HepG2 (cell line): ENCODE results near the gene CBLC. TPM values are rescaled to one million over a fixed set of nuclear protein-coding genes. Genes with fewer than 3 reads are reported as not detected.
A peak's percentile ranks its signal among the peaks of the same experiment; 100 is the strongest.

Experiments used
- ARHGAP35 ChIP-seq: sonication (generic); formaldehyde crosslinking; IDR thresholded peaks from 2 replicates; pipeline ENCODE4 v1.9.0; 2022; ENCODE audit warnings: mild to moderate bottlenecking, inconsistent platforms, moderate library complexity, missing genetic modification reagents, borderline replicate concordance
- ATM ChIP-seq: fragments of 450-650 bp; IDR thresholded peaks from 2 replicates; pipeline ENCODE4 v1.7.1; 2017; ENCODE audit warnings: mild to moderate bottlenecking, borderline replicate concordance
- EP300 ChIP-seq, 3 experiments: sonication (generic) in 1 of 3; formaldehyde crosslinking in 1 of 3; IDR thresholded peaks; 2 replicates each; pipeline versions ENCODE4 v1.5.1 to v1.6.1; 2011 to 2020; ENCODE audit warnings: low read depth in 2 of 3, low read length in 2 of 3, borderline replicate concordance in 1 of 3, improper control_type of control experiment in 1 of 3, mild to moderate bottlenecking in 1 of 3, missing genetic modification reagents in 1 of 3, moderate library complexity in 1 of 3
- HIC2 ChIP-seq: sonication (generic); formaldehyde crosslinking; IDR thresholded peaks from 2 replicates; pipeline ENCODE4 v1.9.0; 2022; ENCODE audit warnings: low read depth, missing genetic modification reagents
- KDM2A ChIP-seq: sonication (generic); formaldehyde crosslinking; IDR thresholded peaks from 2 replicates; pipeline ENCODE4 v1.4.0; 2020; ENCODE audit warnings: low read depth, missing genetic modification reagents, borderline replicate concordance
- KLF12 ChIP-seq: sonication (generic); formaldehyde crosslinking; IDR thresholded peaks from 2 replicates; pipeline ENCODE4 v1.4.0; 2020; ENCODE audit warnings: missing genetic modification reagents, borderline replicate concordance
- LCORL ChIP-seq, 2 experiments: fragments of 450-650 bp in 1 of 2; sonication (generic) in 1 of 2; formaldehyde crosslinking in 1 of 2; IDR thresholded peaks; 2 replicates each; pipeline versions ENCODE4 v1.5.0 to v1.6.1; 2017 to 2020; ENCODE audit warnings: antibody characterized with exemption in 1 of 2, missing genetic modification reagents in 1 of 2
- NFE2L2 ChIP-seq: fragments of 150-350 bp; IDR thresholded peaks from 2 replicates; pipeline ENCODE4 v1.6.1; 2014; ENCODE audit warnings: low read length
- NRL ChIP-seq: sonication (generic); formaldehyde crosslinking; IDR thresholded peaks from 2 replicates; pipeline ENCODE4 v1.5.0; 2020; ENCODE audit warnings: missing genetic modification reagents, mild to moderate bottlenecking, moderate library complexity, borderline replicate concordance
- PCBP2 ChIP-seq: fragments of 200-400 bp; formaldehyde crosslinking; optimal IDR thresholded peaks from 2 replicates; pipeline ENCODE3; 2018; ENCODE audit warnings: low read length, low read depth; ENCODE audit not compliant: poor library complexity, severe bottlenecking
- RORA ChIP-seq: sonication (generic); formaldehyde crosslinking; IDR thresholded peaks from 2 replicates; pipeline ENCODE4 v1.5.0; 2020; ENCODE audit warnings: mild to moderate bottlenecking, missing genetic modification reagents, moderate library complexity
- SRSF1 ChIP-seq: fragments of 200-400 bp; formaldehyde crosslinking; optimal IDR thresholded peaks from 2 replicates; pipeline ENCODE3; 2017; ENCODE audit warnings: mild to moderate bottlenecking, low read depth, low read length, moderate library complexity
- ZBTB7A ChIP-seq: sonication (generic); formaldehyde crosslinking; IDR thresholded peaks from 2 replicates; pipeline ENCODE4 v1.8.0; 2022; ENCODE audit warnings: mild to moderate bottlenecking, missing genetic modification reagents
- ZNF235 ChIP-seq: sonication (generic); formaldehyde crosslinking; IDR thresholded peaks from 2 replicates; pipeline ENCODE4 v1.8.1; 2023; ENCODE audit warnings: mild to moderate bottlenecking, missing genetic modification reagents, borderline replicate concordance
- ZNF550 ChIP-seq: sonication (generic); formaldehyde crosslinking; IDR thresholded peaks from 2 replicates; pipeline ENCODE4 v1.4.0; 2020; ENCODE audit warnings: mild to moderate bottlenecking, missing genetic modification reagents, borderline replicate concordance
- ZNF749 ChIP-seq: sonication (generic); formaldehyde crosslinking; IDR thresholded peaks from 2 replicates; pipeline ENCODE4 v1.8.0; 2022; ENCODE audit warnings: mild to moderate bottlenecking, missing genetic modification reagents, moderate library complexity, borderline replicate concordance
- ZNF777 ChIP-seq: sonication (generic); formaldehyde crosslinking; IDR thresholded peaks from 2 replicates; pipeline ENCODE4 v1.4.0; 2020; ENCODE audit warnings: missing genetic modification reagents
- ZNF83 ChIP-seq: sonication (generic); formaldehyde crosslinking; IDR thresholded peaks from 2 replicates; pipeline ENCODE4 v1.4.0; 2020; ENCODE audit warnings: missing genetic modification reagents, mild to moderate bottlenecking, borderline replicate concordance
- ZNF891 ChIP-seq: sonication (generic); formaldehyde crosslinking; IDR thresholded peaks from 2 replicates; pipeline ENCODE4 v1.5.0; 2020; ENCODE audit warnings: mild to moderate bottlenecking, missing genetic modification reagents
- polyA plus RNA-seq, 8 experiments: library from polyadenylated mRNA; depleted of rRNA in 3 of 8; stranded (reverse) in 7 of 8; unstranded in 1 of 8; fragments of >200 nt; fragmentation: Illumina TruSeq in 4 of 8; extraction: Trizol in 4 of 8; gene quantifications; 2 replicates each; pipeline versions ENCODE4 v1.2.1 to v1.2.3, GENCODE V29; 2011 to 2016; ENCODE audit warnings: low read depth in 4 of 8, missing spikeins in 1 of 8, mixed read lengths in 1 of 8; ENCODE audit not compliant: insufficient read depth in 1 of 8
- total RNA-seq, 5 experiments: library from RNA; depleted of rRNA; stranded (reverse); fragments of >200 nt; fragmentation: Illumina TruSeq; extraction: Trizol; gene quantifications; 2 replicates each; pipeline ENCODE4 v1.2.3, GENCODE V29; 2016; ENCODE audit warnings: low read depth in 1 of 5
- TF ChIP-seq, protein P1 (sequence below): sonication (generic); formaldehyde crosslinking; IDR thresholded peaks from 2 replicates; pipeline ENCODE4 v1.5.1; 2020; ENCODE audit warnings: missing genetic modification reagents, mild to moderate bottlenecking, borderline replicate concordance
- TF ChIP-seq, protein P2 (sequence below): sonication (generic); formaldehyde crosslinking; conservative IDR thresholded peaks from 2 replicates; pipeline ENCODE4 v1.4.0; 2020; ENCODE audit warnings: missing genetic modification reagents

The CBLC gene
- total and polyA plus RNA-seq, 2 of the 13 experiments (the other 11 are each of a cell fraction or from before 2014, with no cell fraction given), result 1.8 to 2.6 TPM

DNA sequence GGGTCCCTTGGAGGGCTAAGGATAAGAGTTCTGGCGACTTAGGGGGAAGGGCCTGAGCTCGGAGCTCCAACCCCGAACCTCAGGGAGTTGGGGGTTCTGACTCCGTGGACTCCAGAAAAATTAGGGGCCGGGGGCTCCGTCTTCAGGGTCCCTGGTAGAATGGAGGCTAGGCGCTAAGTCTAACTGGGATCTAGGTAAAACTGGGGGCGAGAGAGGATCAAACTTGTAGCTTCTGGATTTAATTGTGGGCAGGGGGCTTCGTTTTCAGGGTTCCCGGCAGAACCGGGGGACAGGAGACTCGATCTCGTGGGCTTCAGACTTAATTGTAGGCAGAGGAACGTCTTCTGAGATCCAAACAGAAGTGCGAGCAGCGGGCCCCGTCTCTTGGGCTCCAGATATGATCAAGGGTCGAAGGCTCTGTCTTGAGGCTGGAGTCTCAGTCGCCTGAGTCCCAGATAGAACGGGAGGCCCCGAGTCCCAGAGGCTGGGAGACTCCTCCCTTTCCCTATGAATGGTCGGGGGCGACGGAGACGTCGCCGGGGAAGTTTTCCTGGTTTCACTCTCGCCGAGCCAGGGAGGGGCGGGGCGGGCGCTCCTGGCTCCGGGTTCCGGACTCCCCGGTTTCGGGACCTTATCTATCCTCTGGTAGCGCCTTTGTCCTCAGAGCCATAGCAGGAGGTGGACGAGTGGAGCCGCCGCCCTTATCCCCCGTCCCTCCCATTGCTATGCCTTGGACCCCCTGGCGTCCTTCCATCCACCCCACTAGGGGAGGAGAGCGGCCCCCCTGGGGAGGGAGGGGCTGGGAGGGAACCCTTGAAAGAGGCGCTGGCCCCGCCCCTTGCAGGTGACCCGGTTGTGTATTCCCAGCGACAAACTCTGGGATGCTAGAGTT is 69.7 kb downstream of the CBLC start (continued):
- TF ChIP-seq HIC2 (CRISPR knock-in tag) (no peak), EP300 (IDR thresholded peaks at IDR 0.05; ENCODE audit: low read depth in 2 of 2, low read length in 2 of 2) (no peak), EP300 (CRISPR knock-in tag; IDR thresholded peaks at IDR 0.05; ENCODE audit: borderline replicate concordance) (no peak), NFE2L2 (no peak), NRL (CRISPR knock-in tag) (no peak), SRSF1 (peak; percentile 46), LCORL (IDR thresholded peaks at IDR 0.05) (no peak), LCORL (CRISPR knock-in tag; IDR thresholded peaks at IDR 0.05) (no peak), ATM (no peak), ZBTB7A (CRISPR knock-in tag) (peak; percentile 36; the same call in 1 of the 2 replicates), KDM2A (CRISPR knock-in tag) (0 out of 2 replicates have a peak, but pooled peaks have one; percentile 16), ZNF550 (CRISPR knock-in tag) (no peak), ZNF777 (CRISPR knock-in tag) (no peak), ZNF235 (0 out of 2 replicates have a peak, but pooled peaks have one; percentile 27), ARHGAP35 (no peak; the same call in 1 of the 2 replicates), ZNF891 (no peak), PCBP2 (no peak), KLF12 (CRISPR knock-in tag) (no peak), RORA (no peak), ZNF749 (CRISPR knock-in tag) (no peak), ZNF83 (CRISPR knock-in tag) (0 out of 2 replicates have a peak, but pooled peaks have one; percentile 17)
- TF ChIP-seq, protein P1, sequence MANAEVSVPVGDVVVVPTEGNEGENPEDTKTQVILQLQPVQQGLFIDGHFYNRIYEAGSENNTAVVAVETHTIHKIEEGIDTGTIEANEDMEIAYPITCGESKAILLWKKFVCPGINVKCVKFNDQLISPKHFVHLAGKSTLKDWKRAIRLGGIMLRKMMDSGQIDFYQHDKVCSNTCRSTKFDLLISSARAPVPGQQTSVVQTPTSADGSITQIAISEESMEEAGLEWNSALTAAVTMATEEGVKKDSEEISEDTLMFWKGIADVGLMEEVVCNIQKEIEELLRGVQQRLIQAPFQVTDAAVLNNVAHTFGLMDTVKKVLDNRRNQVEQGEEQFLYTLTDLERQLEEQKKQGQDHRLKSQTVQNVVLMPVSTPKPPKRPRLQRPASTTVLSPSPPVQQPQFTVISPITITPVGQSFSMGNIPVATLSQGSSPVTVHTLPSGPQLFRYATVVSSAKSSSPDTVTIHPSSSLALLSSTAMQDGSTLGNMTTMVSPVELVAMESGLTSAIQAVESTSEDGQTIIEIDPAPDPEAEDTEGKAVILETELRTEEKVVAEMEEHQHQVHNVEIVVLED (CRISPR knock-in tag), result no peak
- TF ChIP-seq, protein P2, sequence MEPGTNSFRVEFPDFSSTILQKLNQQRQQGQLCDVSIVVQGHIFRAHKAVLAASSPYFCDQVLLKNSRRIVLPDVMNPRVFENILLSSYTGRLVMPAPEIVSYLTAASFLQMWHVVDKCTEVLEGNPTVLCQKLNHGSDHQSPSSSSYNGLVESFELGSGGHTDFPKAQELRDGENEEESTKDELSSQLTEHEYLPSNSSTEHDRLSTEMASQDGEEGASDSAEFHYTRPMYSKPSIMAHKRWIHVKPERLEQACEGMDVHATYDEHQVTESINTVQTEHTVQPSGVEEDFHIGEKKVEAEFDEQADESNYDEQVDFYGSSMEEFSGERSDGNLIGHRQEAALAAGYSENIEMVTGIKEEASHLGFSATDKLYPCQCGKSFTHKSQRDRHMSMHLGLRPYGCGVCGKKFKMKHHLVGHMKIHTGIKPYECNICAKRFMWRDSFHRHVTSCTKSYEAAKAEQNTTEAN (CRISPR knock-in tag), result no peak
